Stimulated activated CD8-positive, alpha-beta memory T cell treated with anti-CD3 and anti-CD28 coated beads, Interleukin-15, amount 100 ng/mL, for 48 hours (primary cell): ENCODE data around the gene CREB3.

Source experiments
- DNase-seq, 2 donors: peaks; one replicate each; pipeline ENCODE4 v3.0.0-alpha.2; 2020; ENCODE audit warnings: low read depth in 2 of 2

CREB3 gene

DNA sequence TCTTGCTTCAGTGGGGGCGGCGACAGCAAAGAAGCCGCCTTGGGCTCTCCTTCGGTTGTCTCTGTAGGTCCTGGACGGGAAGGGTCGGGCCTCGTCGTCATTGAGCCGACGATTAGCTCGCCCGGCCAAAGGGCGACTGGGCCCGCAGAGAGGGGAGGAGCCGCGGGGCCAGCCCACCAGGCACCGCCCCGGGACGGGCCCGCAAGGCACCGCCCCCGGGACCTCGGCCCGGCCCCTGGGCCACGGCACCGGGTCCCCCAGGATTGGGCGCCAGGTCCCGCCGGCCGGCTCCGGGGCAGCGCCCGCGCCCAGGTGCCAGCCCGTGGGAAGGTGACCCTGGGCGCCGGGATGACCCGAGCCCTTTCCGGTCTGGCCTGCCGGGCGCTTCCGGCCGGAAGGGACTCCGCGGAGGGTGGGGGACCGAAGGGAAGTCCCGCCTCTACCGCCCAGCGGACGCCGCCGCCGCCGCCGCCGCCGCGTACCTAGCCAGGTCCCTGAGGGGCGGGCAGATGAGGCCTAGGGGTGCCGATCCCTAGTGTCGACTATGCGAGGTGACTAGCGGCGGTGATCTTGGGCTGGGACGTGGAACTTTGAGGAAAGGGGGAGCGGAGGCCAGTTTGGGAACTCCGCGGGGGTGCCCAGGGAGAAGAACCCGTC is 16.5 kb downstream of the CREB3 start, which contains the start of the genes GBA2 and RGP1:
Gene GBA2, minus strand, starts transcription at position 371 of the 657 bp plus-strand sequence. CDS start 524 bp downstream, outside the sequence.
Gene RGP1, plus strand, starts transcription at position 430 of the 657 bp plus-strand sequence. CDS start 469 bp downstream, outside the sequence.
- peak; percentile 68 to 71 for DNase-seq

GRCh38 chr9:35749515-35750255 is 17.2 kb downstream of the CREB3 start:
- DNase-seq = peak in 1 of 2 donors; percentile 9

GRCh38 chr9:35750256-35750531 is 17.7 kb downstream of the CREB3 start:
- DNase-seq = no peak

GRCh38 chr9:35753466-35753865 is 21.0 kb downstream of the CREB3 start:
- DNase-seq = no peak

DNA sequence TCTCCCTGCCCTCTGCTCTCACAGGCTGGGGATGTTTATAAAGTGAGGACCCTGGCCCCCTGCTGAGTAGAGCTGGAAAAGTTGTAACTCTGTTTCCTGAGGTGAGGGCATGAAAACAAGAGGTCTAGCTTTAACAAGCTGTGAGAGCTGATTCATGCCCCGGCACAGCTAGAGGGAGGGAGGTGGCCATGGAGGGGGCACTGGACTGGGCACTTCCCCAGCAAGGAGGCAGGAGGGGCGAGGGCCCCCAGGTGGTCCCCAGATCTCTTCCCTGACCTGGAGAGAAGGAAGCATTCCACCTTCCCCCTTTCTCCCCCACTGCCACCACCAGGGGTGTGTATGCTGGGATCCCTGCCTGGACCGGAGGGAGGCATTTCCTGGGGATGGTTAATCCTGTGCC is 21.8 kb downstream of the CREB3 start, which contains the start of gene MSMP:
Gene MSMP, minus strand, starts transcription at position 13 of the 400 bp plus-strand sequence. CDS start 147 bp downstream, outside the sequence.
- DNase-seq = no peak

GRCh38 chr9:35755071-35755470 is 22.6 kb downstream of the CREB3 start:
- no peak for DNase-seq

DNA sequence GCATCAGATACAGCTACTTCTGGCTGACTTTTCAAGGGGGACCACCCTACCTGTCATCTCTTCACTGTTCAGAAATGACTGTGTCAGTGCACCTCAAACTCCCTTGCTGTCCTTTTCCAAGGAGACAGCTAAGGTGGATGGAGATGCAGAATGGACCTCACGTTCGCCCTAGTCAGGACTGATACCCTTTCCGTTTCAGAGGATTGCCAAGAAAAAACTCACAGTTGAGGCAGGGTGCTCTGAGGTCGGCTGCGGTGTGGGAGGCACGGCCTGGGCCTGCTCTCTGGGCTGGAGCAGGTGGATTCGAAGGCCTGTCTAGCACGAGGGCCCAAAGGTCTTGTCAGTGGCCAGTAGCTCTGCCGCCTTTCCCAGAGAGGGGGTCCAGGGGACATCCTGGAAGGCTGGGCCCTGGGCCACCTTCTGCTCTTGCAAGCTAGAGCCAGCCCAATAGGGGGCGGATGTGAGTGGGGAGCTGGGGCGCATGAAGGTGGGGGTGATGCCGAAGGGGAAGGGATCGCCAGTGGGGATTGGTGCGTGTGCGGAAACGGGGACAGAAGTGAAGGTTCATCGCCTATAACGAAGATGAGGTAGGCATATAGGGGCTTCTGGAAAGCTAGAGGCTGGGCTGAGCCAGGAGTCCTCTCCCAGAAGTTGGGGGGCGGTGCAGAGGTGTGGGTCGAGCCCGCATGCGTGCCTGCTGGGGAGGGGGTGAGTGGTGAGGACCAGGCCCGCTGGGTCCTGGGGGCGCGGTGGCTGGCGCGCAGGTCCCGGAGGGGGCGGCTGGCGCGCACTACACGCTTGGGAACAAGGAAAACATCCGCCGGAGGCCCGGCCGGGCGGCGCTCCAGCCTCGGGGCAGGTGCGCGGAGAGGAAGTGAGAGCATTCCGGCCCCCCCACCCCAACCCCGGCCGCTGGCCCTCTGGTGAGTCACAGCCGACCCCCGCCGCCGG is 24.1 kb downstream of the CREB3 start:
- peak; percentile 69 to 70 for DNase-seq

DNA sequence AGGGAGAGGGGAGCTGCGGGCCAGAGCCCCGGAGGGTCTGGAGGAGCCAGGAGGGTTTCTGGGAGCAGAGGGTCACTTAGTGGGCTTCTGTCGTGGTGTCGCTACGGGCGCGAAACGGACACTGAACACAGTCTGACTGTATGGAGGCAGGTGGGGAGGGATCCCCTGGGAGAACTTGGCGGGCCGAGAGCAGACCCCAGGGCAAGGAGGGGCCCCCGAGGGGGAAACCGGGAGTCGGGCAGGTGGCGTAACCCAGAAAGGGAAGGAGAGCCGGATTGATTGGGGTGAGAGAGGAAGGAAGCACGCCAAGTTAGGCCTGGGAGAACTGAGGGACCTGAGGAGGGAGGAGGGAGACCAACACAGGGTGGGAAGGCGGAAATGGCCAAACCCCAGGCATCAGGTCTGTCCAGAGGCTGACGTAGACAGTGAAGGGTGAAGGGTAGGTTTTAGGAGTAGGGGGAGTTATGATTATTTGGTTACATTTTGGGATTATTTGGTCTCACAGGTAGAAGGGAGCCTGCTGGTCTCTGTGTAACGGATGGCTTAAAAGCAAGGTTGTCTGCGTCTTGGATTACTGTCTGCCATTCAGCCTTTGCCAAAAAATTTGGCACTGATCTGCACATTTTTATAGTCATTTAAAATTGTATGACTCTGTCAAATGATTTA is 24.9 kb downstream of the CREB3 start:
- DNase-seq = peak; percentile 4 to 9

DNA sequence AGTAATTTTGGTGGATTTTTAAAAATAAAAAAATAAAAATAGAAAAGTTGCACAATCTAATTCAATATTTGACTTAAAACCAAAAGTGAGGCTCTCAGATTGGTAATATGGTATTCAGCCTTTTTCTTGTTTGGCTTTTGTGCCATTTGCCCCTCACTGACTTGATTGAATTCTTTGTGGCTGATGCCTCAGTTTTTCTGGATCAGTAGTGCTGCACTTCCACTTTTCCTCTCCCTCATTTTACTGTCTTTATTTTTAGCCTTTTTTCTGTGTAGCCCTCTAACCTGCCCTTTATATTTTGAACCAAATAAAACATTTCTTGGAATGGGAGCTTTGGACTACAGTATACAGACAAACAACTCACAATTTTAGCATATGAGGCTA is 25.4 kb downstream of the CREB3 start:
- no peak for DNase-seq

GRCh38 chr9:35758475-35759050 is 26.1 kb downstream of the CREB3 start:
- no peak for DNase-seq

GRCh38 chr9:35759795-35760194 is 27.3 kb downstream of the CREB3 start:
- no peak for DNase-seq

GRCh38 chr9:35760651-35761050 is 28.2 kb downstream of the CREB3 start:
- no peak for DNase-seq

DNA sequence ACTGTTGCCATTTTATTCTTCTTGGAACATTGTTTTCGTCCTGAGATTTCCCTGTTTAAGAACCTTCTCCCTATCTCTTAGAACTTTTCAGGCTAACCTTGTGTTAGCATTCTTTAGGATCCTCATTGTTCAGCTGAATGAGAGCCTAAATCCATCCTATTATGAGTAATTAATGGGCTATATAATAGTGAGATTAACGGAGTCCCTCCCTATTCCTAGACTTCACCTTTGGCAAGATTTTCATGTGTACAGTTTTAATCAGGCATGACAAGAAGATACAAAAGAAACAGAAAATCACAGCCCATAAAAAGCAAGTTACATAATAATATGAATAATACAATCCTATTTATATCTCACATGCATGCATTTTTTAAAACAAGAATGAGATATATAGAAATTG is 30.7 kb downstream of the CREB3 start:
- no peak for DNase-seq

- DNase-seq = no peak
Measured at GRCh38 chr9:35763803-35764202, 31.3 kb downstream of the CREB3 start.

GRCh38 chr9:35766997-35767396 is 34.5 kb downstream of the CREB3 start:
- DNase-seq = no peak

- DNase-seq = no peak
Measured at GRCh38 chr9:35767458-35767857, 35.0 kb downstream of the CREB3 start.

DNA sequence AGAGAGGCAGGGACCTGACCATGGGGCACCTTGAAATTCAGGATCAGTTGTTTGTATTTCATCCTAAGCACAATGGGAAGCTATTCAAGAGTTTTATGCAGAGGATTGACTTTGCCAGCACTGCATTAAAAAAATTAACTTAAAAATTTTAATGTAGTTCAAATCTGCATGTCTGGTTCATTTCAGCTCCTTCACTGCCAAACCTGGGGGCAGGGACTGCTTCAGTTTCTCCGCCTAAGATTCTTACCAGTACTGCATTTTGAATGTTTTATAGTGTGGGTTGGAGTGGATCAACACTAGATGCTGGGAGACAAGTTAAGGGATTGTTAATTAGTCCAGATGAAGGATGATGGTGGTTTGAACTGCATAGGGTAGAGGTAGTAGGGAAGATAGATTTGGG is 37.3 kb downstream of the CREB3 start:
- no peak for DNase-seq

GRCh38 chr9:35771075-35771433 is 38.6 kb downstream of the CREB3 start:
- no peak for DNase-seq

DNA sequence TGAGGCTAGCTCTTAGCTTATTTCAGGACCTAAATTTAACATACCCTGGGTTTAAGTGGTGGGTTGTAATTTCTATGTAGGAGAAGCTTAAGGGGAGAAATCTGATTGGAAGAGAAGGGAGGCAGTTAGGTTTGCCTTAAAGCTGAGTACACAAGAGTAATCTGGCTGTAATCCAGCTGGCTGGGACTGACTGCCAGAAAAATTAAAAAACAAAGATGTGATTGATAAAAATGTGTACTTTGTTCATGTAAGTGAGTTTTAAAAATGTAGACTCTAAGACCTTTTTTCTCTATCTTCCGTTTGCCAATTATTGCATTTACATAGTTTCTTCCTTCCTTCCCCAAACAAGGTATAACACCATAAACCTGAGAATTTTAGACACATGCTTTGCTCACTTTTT is 39.1 kb downstream of the CREB3 start:
- no peak for DNase-seq

- no peak for DNase-seq
Measured at GRCh38 chr9:35771943-35772342, 39.5 kb downstream of the CREB3 start.

DNA sequence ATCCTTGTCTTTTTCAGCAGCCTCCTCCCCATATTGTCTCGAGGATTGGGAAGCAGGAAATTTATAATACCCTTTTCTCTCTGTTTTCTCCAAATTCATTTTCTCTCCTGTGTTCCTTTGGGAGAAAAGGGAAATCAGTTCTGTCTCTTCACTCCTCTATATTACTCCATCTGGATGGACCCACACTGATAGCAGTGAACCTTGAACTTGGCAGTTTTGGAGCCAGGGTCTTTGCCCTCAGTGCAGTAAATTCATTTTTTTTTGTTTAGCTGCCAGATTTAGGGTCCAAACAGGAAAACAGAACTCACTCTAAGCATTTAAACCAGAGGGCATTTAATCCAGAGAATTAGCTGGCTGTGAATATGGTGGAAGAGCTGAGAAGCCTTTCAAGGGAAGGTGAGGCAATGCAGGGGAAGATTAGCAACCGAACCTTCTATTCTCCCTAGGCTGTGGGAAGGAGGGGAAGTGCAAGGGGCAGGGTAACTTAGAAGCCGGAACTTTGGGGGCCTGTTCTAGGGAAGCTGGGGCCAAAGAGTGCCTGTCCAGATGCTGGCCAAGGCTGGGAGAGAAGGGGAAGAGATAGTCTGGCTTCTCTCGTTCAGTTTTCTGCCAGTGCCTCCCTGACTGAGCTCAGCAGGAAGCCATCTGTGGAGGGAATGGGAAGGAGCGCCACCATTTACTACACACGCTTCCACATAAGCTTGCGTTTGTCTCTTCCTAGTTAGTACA is 42.6 kb downstream of the CREB3 start:
- DNase-seq = no peak
